LNCAP (cell line): Measurements from ENCODE around the gene CCDC146.

ENCODE experiments used
- TF ChIP-seq, protein P1 (sequence below): fragments of 450-650 bp; IDR thresholded peaks from 2 replicates; pipeline ENCODE4 v1.5.1; 2017; ENCODE audit warnings: mild to moderate bottlenecking

The CCDC146 gene

GRCh38 chr7:77338883-77339629 lies 216.6 kb downstream of the CCDC146 start:
- TF ChIP-seq, protein P1, sequence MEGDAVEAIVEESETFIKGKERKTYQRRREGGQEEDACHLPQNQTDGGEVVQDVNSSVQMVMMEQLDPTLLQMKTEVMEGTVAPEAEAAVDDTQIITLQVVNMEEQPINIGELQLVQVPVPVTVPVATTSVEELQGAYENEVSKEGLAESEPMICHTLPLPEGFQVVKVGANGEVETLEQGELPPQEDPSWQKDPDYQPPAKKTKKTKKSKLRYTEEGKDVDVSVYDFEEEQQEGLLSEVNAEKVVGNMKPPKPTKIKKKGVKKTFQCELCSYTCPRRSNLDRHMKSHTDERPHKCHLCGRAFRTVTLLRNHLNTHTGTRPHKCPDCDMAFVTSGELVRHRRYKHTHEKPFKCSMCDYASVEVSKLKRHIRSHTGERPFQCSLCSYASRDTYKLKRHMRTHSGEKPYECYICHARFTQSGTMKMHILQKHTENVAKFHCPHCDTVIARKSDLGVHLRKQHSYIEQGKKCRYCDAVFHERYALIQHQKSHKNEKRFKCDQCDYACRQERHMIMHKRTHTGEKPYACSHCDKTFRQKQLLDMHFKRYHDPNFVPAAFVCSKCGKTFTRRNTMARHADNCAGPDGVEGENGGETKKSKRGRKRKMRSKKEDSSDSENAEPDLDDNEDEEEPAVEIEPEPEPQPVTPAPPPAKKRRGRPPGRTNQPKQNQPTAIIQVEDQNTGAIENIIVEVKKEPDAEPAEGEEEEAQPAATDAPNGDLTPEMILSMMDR: no peak

DNA sequence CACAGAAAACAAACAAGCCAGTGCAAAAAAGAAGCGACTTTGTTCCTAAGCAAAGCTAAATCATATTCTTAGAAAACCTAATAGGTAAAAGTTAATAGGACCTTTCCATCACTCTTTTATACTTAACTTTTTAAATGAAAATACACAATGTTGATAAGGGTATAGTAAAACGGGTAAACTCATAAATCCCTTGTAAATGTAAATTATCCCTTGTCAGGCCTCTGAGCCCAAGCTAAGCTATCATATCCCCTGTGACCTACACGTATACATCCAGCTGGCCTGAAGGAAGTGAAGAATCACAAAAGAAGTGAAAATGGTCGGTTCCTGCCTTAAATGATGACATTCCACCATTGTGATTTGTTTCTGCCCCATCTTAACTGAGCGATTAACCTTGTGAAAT lies 217.3 kb downstream of the CCDC146 start:
- TF ChIP-seq, protein P1: no peak
